Fibroblast of skin of left quadriceps (primary cell): ENCODE results near the gene SCIMP.
"Not testable (repeated sequence)": the region's sequence is repeated elsewhere in the genome, so short reads cannot be mapped to it uniquely, and the experiment has no call there.

Experiments
- DNase-seq, 2 experiments: peaks; one replicate each; pipeline ENCODE4 v3.0.0-alpha.2; 2013; ENCODE audit warnings: low read depth in 2 of 2

The SCIMP gene

DNA sequence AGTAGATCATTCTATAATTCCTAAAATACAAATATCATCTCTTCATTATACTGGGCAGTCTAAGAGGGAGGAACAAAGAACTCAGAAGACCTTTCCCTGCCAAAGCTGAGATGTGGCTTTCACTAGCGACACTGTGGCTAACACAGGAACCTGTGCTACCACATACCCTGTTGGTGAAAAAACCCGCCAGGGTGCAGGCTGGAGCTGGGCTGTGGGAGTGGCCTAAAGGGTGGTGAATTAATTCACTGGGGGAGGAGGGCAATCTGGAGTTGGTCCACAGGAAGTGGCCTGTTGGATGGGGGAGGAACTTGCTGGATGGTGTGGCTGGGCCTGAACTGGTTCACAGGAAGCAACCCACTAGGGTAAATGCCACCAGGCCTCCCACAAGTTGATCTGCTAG is 50.4 kb downstream of the SCIMP start:
- no peak for DNase-seq

DNA sequence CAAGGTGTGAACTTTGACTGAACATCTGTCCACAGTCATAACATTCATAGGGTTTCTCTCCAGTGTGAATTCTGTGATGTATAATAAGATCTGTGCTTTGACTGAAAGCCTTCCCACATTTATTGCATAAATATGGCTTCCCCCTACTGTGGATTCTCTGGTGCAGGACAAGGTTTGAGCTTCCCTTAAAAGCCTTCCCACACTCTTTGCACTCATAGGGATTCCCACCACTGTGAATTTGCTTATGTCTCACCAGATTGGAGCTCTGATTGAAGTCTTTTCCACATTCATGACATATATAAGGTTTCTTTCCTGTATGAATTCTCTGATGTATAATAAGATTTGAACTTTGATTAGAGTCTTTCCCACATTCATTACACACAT is 51.3 kb downstream of the SCIMP start:
- no peak for DNase-seq

DNA sequence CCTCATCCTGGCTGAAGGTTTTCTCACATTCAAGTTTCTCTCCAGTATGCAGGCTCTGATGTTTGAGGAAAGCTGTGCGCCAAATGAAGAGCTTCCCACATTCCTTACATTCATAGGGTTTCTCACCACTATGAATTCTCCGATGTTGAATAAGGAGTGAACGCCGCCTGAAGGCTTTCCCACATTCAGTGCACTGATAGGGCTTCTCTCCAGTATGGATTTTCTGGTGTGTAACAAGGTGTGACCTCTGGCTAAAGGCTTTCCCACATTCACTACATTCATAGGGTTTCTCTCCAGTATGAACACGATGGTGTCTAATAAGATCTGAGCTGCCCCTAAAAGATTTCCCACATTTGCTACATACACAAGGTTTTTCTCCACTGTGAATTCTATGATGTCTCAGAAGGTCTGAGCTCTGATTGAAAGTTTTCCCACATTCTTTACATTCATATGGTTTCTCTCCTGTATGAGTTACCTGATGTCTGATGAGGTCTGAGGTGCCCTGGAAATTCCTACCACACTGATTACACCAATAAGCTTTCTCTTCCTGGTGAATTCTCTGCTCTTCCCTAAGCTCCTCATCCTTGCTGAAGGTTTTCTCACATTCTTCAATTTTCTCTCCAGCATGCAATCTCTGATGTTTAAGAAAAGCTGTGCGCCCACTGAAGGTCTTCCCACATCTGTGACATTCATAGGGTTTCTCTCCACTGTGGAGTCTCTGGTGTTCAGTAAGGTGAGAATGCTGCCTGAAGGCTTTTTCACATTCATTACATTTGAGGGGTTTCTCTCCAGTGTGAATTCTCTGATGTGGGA is 51.9 kb downstream of the SCIMP start:
- DNase-seq = no peak

DNA sequence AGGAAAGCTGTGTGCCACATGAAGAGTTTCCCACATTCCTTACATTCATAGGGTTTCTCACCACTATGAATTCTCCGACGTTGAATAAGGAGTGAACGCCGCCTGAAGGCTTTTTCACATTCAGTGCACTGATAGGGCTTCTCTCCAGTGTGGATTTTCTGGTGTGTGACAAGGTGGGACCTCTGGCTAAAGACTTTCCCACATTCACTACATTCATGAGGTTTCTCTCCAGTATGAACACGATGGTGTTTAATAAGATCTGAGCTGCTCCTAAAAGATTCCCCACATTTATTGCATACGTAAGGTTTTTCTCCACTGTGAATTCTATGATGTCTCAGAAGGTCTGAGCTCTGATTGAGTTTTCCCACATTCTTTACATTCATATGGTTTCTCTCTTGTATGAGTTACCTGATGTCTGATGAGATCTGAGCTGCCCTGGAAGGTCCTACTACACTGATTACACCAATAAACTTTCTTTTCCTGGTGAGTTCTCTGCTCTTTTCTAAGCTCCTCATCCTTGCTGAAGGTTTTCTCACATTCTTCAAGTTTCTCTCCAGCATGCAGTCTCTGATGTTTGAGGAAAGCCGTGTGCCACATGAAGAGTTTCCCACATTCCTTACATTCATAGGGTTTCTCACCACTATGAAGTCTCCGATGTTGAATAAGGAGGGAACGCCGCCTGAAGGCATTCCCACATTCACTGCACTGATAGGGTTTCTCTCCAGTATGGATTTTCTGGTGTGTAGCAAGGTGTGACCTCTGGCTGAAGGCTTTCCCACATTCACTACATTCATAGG is 53.0 kb downstream of the SCIMP start:
- no peak for DNase-seq

DNA sequence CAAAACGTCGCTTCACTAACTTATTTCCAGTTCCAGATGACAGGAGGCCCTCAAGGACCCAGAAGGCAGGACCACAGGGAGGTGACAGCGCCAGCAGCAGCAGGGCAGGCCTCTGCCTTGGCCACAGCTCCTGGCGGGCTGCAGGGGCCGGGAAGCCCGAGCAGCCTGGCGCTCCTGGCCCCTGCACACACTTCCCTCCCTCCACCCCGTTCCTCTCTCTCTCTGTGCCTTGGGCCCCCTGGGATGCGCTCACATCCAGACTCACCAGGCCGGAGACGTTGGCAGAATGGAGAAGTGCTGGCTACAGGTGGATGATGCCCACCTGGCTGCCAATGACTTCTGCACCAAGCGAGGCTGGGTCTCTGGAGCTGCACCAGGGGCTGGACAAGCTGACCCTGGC is 55.7 kb downstream of the SCIMP start:
- DNase-seq = no peak

DNA sequence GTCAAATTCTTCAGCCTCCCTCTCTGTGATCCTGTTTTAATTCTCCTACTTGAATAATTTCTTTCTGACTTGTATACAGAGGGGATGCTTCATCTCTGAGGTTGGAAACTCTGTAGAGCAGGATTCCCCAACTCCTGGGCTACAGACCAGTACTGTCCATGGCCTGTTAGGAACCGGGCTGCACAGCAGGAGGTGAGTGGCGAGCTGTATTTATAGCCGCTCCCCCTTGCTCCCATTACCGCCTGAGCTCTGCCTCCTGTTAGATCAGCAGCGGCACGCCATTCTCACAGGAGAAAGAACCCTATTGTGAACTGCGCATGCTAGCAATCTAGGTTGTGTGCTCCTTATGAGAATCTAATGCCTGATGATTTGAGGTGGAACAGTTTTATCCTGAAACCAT is 59.6 kb downstream of the SCIMP start:
- not testable (repeated sequence) for DNase-seq

DNA sequence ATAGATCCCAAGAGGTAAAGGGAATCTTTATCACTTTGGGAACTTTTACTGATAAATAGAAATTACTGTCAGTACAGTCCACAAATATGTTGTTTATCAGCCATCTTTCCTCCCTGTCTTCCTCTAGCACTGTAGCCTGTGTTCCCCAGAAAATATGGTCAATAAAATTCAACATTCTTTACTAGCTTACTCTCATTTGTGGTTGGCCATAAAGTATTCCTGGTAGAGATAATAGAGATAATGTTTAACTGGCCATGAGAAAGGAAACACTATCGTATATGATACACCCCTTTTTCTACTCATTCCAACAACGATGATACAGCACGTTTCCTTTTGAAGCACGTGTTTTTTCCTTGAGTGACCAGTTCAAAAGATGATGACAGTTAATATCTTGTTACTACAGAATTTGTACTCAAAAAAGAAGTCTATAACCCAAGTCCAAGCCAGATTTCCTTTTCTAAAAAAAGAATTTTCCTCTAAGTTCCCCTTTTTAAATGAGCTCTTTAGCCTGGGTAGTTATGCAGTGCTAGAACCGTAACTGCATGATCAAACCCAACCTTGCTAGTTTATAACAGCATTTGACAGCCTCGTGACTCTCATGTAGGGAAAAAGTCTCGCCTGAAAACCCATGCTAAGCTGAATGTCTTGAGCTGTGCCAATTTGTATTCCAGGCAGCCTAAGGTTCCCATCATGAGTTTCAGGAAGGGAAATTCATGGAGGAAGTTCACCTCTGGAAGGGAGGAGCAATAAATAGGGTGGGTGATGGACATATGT is 68.7 kb downstream of the SCIMP start:
- DNase-seq = peak; percentile 4 to 11

DNA sequence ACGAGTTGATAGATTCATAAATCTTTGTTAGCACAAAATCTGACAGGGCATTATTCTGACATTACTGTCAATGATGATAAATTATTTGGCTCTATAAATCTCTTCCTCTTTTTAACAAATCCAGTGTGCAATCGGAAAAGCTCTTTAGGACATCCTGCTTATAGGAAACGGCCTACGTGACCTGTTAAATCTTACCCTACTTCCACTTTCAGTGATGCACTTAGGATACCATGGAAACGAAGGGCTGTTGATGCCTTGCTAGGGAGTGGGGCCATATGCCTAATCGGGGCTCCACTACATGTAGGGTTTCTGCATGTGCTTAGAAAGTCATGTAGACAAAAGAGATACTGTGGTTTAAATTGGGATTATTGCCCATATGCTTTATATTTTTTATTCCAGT is 70.2 kb downstream of the SCIMP start:
- no peak for DNase-seq

DNA sequence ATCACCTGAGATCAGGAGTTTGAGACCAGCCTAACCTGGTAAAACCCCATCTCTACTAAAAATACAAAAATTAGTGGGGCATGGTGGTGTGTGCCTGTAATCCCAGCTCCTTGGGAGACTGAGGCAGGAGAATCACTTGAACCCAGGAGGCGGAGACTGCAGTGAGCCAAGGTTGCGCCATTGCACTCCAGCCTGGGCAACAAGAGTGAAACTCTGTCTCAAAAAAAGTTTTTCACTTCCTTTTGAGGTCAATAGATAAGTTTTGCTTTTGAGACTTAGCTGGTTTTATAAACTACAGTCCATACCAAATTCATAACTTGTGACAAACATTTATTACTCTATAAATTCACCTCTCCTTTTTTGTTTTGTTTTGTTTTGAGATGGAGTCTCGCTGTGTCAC is 72.9 kb downstream of the SCIMP start:
- DNase-seq = not testable (repeated sequence)

DNA sequence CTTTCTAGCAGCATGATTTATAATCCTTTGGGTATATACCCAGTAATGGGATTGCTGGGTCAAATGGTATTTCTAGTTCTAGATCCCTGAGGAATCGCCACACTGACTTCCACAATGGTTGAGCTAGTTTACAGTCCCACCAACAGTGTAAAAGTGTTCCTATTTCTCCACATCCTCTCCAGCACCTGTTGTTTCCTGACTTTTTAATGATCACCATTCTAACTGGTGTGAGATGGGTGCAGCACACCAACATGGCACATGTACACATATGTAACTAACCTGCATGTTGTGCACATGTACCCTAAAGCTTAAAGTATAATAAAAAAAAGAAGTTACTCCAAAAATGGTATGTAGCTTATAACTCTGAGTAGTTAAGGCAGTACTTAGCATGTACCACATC is 74.0 kb downstream of the SCIMP start:
- DNase-seq = not testable (repeated sequence)
